K562 (cell line): ENCODE data around the gene TMEM270.
"Not testable (repeated sequence)": the region's sequence is repeated elsewhere in the genome, so short reads cannot be mapped to it uniquely, and the experiment has no call there.

Experiments
- CEBPB ChIP-seq: fragments of 450-650 bp; IDR thresholded peaks from 2 replicates; pipeline ENCODE4 v1.6.1; 2016; ENCODE audit warnings: missing genetic modification characterization, missing compliant biosample characterization
- EZH2 ChIP-seq: IDR thresholded peaks from 2 replicates; pipeline ENCODE4 v1.6.1; 2012; ENCODE audit warnings: low read depth, mild to moderate bottlenecking, inconsistent platforms, low read length, borderline replicate concordance
- FOXJ3 ChIP-seq: sonication (generic); formaldehyde crosslinking; IDR thresholded peaks from 2 replicates; pipeline ENCODE4 v1.4.0; 2020; ENCODE audit warnings: mild to moderate bottlenecking, missing genetic modification reagents
- MTA2 ChIP-seq: fragments of 450-650 bp; IDR thresholded peaks from 2 replicates; pipeline ENCODE4 v1.6.1; 2016; ENCODE audit warnings: low read depth
- MXI1 ChIP-seq: IDR thresholded peaks from 2 replicates; pipeline ENCODE4 v1.6.1; 2011; ENCODE audit warnings: low read depth, mild to moderate bottlenecking, improper control_type of control experiment, low read length
- NFE2L1 ChIP-seq: fragments of 450-650 bp; IDR thresholded peaks from 2 replicates; pipeline ENCODE4 v1.6.1; 2016; ENCODE audit warnings: missing genetic modification characterization, low read depth, mild to moderate bottlenecking, missing compliant biosample characterization, moderate library complexity, borderline replicate concordance
- XRCC5 ChIP-seq: fragments of 200-400 bp; formaldehyde crosslinking; IDR thresholded peaks from 2 replicates; pipeline ENCODE4 v1.6.1; 2017; ENCODE audit warnings: low read depth, mild to moderate bottlenecking, low read length
- ZNF384 ChIP-seq: IDR thresholded peaks from 2 replicates; pipeline ENCODE4 v1.6.1; 2012; ENCODE audit warnings: low read depth, low read length, improper control_type of control experiment
- TF ChIP-seq, protein P1 (sequence below): fragments of 450-650 bp; IDR thresholded peaks from 2 replicates; pipeline ENCODE4 v1.6.1; 2017; ENCODE audit warnings: mild to moderate bottlenecking, moderate library complexity
- TF ChIP-seq, protein P2 (sequence below): fragments of 450-650 bp; formaldehyde crosslinking; IDR thresholded peaks from 2 replicates; pipeline ENCODE4 v1.4.0; 2020; ENCODE audit warnings: mild to moderate bottlenecking
- TF ChIP-seq, protein P3 (sequence below): sonication (generic); formaldehyde crosslinking; IDR thresholded peaks from 2 replicates; pipeline ENCODE4 v1.8.1; 2022; ENCODE audit warnings: missing genetic modification reagents
- TF ChIP-seq, protein P4 (sequence below), 3 experiments: IDR thresholded peaks in 2 of 3; conservative IDR thresholded peaks in 1 of 3; 2 replicates each; pipeline ENCODE4 v1.5.1; 2011 to 2012; ENCODE audit warnings: low read length in 3 of 3, mild to moderate bottlenecking in 3 of 3, control low read depth in 2 of 3, improper control_type of control experiment in 1 of 3, inconsistent platforms in 1 of 3, low read depth in 1 of 3, mixed read lengths in 1 of 3, moderate library complexity in 1 of 3; ENCODE audit not compliant: insufficient read depth in 2 of 3
- TF ChIP-seq, protein P5 (sequence below): fragments of 450-650 bp; formaldehyde crosslinking; IDR thresholded peaks from 2 replicates; pipeline ENCODE4 v1.4.0; 2022; ENCODE audit warnings: missing genetic modification characterization
- TF ChIP-seq, protein P6 (sequence below), 2 experiments: IDR thresholded peaks; 2 replicates each; pipeline ENCODE4 v1.6.1; 2011; ENCODE audit warnings: borderline replicate concordance in 1 of 2, control low read depth in 1 of 2, low read depth in 1 of 2, low read length in 1 of 2, mild to moderate bottlenecking in 1 of 2, mixed read lengths in 1 of 2, moderate library complexity in 1 of 2; ENCODE audit not compliant: insufficient read depth in 1 of 2, insufficient read length in 1 of 2, poor library complexity in 1 of 2, severe bottlenecking in 1 of 2; ENCODE audit errors: extremely low read depth in 1 of 2

DNA sequence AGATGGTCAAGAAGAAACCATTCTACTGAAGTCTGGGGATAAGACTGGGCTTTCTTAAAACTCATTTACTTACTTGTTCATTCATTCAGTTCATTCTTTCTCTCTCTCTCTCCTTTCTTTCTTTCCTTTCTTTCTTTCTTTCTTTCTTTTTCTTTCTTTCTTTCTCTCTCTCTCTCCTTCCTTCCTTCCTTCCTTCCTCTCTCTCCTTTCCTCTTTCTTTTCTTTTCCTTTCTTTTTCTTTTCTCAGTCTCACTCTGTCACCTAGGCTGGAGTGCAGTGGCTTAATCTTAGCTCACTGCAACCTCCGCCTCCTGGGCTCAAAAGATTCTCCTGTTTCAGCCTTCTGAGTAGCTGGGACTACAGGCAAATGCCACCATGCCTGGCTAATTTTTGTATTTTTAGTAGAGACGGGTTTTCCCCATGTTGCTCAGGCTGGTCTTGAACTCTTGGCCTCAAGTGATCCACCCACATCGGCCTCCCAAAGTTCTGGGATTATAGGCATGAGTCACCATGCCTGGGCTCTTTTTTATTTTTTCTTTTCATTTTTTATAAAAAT, 24.0 kb downstream of the TMEM270 start:
- TF ChIP-seq MXI1; CEBPB (tag); MTA2; ZNF384; EZH2; NFE2L1 (tag); XRCC5; FOXJ3 (CRISPR knock-in tag): not testable (repeated sequence)
- TF ChIP-seq, protein P1, sequence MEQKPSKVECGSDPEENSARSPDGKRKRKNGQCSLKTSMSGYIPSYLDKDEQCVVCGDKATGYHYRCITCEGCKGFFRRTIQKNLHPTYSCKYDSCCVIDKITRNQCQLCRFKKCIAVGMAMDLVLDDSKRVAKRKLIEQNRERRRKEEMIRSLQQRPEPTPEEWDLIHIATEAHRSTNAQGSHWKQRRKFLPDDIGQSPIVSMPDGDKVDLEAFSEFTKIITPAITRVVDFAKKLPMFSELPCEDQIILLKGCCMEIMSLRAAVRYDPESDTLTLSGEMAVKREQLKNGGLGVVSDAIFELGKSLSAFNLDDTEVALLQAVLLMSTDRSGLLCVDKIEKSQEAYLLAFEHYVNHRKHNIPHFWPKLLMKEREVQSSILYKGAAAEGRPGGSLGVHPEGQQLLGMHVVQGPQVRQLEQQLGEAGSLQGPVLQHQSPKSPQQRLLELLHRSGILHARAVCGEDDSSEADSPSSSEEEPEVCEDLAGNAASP, result not testable (repeated sequence)
- TF ChIP-seq, protein P2, sequence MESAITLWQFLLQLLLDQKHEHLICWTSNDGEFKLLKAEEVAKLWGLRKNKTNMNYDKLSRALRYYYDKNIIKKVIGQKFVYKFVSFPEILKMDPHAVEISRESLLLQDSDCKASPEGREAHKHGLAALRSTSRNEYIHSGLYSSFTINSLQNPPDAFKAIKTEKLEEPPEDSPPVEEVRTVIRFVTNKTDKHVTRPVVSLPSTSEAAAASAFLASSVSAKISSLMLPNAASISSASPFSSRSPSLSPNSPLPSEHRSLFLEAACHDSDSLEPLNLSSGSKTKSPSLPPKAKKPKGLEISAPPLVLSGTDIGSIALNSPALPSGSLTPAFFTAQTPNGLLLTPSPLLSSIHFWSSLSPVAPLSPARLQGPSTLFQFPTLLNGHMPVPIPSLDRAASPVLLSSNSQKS (CRISPR knock-in tag), result not testable (repeated sequence)
- TF ChIP-seq, protein P3, sequence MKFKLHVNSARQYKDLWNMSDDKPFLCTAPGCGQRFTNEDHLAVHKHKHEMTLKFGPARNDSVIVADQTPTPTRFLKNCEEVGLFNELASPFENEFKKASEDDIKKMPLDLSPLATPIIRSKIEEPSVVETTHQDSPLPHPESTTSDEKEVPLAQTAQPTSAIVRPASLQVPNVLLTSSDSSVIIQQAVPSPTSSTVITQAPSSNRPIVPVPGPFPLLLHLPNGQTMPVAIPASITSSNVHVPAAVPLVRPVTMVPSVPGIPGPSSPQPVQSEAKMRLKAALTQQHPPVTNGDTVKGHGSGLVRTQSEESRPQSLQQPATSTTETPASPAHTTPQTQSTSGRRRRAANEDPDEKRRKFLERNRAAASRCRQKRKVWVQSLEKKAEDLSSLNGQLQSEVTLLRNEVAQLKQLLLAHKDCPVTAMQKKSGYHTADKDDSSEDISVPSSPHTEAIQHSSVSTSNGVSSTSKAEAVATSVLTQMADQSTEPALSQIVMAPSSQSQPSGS (CRISPR knock-in tag), result not testable (repeated sequence)
- TF ChIP-seq, protein P4, sequence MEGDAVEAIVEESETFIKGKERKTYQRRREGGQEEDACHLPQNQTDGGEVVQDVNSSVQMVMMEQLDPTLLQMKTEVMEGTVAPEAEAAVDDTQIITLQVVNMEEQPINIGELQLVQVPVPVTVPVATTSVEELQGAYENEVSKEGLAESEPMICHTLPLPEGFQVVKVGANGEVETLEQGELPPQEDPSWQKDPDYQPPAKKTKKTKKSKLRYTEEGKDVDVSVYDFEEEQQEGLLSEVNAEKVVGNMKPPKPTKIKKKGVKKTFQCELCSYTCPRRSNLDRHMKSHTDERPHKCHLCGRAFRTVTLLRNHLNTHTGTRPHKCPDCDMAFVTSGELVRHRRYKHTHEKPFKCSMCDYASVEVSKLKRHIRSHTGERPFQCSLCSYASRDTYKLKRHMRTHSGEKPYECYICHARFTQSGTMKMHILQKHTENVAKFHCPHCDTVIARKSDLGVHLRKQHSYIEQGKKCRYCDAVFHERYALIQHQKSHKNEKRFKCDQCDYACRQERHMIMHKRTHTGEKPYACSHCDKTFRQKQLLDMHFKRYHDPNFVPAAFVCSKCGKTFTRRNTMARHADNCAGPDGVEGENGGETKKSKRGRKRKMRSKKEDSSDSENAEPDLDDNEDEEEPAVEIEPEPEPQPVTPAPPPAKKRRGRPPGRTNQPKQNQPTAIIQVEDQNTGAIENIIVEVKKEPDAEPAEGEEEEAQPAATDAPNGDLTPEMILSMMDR (IDR thresholded peaks at IDR 0.05 in 2 of 3, conservative IDR thresholded peaks at IDR 0.05 in 1 of 3; ENCODE audit: insufficient read depth in 2 of 3, low read depth in 1 of 3, low read length in 3 of 3), result not testable (repeated sequence)
- TF ChIP-seq, protein P5, sequence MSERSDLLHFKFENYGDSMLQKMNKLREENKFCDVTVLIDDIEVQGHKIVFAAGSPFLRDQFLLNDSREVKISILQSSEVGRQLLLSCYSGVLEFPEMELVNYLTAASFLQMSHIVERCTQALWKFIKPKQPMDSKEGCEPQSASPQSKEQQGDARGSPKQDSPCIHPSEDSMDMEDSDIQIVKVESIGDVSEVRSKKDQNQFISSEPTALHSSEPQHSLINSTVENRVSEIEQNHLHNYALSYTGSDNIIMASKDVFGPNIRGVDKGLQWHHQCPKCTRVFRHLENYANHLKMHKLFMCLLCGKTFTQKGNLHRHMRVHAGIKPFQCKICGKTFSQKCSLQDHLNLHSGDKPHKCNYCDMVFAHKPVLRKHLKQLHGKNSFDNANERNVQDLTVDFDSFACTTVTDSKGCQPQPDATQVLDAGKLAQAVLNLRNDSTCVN, result peak; percentile 92
- TF ChIP-seq, protein P6, sequence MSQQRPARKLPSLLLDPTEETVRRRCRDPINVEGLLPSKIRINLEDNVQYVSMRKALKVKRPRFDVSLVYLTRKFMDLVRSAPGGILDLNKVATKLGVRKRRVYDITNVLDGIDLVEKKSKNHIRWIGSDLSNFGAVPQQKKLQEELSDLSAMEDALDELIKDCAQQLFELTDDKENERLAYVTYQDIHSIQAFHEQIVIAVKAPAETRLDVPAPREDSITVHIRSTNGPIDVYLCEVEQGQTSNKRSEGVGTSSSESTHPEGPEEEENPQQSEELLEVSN (IDR thresholded peaks at IDR 0.05; ENCODE audit: borderline replicate concordance in 1 of 2, extremely low read depth in 1 of 2, insufficient read depth in 1 of 2, insufficient read length in 1 of 2, low read depth in 1 of 2, low read length in 1 of 2, poor library complexity in 1 of 2, severe bottlenecking in 1 of 2), result not testable (repeated sequence)
